Measurements from ENCODE around the gene GNAQ. TPM values are rescaled to one million over a fixed set of nuclear protein-coding genes. Genes with fewer than 3 reads are reported as not detected.

The GNAQ gene
- polyA plus RNA-seq, 3 donors from 2014 or later: 4.5 to 7.4 (median 5.1) TPM

DNA sequence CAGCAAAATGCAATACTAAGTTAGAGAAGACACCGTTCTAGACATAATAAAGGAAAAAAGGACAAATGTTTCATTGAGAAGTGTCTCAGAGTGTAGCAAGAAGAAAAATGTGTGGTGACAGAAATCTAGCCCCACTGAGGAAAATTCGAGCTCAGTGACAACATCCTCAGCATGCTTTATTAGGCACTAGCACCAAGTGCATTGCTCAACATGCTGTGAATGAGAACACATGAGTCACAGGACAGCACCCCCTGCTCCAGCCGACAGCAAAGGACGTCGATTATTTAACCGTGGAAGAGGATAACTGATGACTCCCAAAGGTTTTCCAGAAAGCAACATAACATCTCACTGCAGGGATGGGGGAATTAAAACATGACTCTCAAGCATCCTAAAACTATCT lies 182.7 kb downstream of the GNAQ start:
- Mint-ChIP-seq H3K36me3 (no peaks in the 10 kb centered on the region), H3K9me3 (no peaks in the 10 kb centered on the region), H3K27me3 (ENCODE audit: low read depth in 3 of 3) (no peaks in the 10 kb centered on the region), H3K27ac (no peak overlapping the region), H3K4me3 (no peak overlapping the region), H3K4me1 (peaks cover 17 to 41% of the 10 kb centered on the region in 2 donors)
- DNase-seq: no peak

DNA sequence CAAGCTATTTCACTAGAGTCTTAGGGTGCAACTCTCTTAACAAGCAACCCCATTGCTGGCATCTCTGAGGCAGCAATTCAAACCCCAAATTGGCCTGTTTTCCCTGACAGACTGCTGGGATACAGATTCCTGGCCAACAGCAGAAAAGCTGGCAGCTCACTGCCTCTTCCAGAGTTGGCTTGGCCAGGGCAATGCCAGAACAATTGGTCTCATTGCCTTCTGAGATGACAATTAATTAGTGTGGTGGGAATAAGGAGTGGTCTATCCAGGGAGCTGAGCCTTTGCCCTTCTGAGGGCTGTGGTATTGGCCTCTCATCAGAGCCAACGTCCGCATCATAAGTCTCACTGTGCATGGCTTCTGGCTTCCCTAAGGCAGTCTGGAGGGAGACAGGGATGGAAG lies 183.2 kb downstream of the GNAQ start:
- no peaks in the 10 kb centered on the region for H3K36me3 Mint-ChIP-seq
- DNase-seq: no peak
- no peaks in the 10 kb centered on the region for H3K9me3 Mint-ChIP-seq
- no peak overlapping the region for H3K4me3 Mint-ChIP-seq
- H3K27ac Mint-ChIP-seq: no peak overlapping the region
- H3K27me3 Mint-ChIP-seq (ENCODE audit: low read depth in 3 of 3): no peaks in the 10 kb centered on the region
- peaks cover 17 to 38% of the 10 kb centered on the region in 2 donors for H3K4me1 Mint-ChIP-seq

DNA sequence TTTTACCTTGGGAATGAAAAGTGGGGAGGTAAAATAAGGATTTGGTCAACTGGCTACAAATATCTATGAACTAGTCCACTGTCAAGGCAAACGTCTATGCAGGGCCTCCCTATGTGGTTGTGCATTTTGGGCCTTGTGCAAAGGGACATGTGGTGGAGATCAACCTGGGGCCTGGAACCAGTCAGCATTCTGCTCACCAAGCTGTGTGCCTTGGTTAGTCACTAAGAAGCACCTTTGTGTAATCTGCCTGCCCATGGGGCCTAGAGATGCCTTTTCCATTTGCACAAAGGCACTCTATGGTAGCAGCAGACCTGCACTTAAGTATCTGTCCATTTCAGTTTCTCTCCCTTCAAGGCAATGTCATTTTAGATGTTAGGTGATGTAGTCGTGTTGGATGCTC lies 184.0 kb downstream of the GNAQ start:
- Mint-ChIP-seq H3K27me3 (ENCODE audit: low read depth in 3 of 3) (no peaks in the 10 kb centered on the region), H3K27ac (peak overlapping the region in 1 of 6 donors; percentile 23), H3K4me3 (no peak overlapping the region), H3K36me3 (no peaks in the 10 kb centered on the region), H3K4me1 (peaks cover 17 to 38% of the 10 kb centered on the region in 2 donors), H3K9me3 (no peaks in the 10 kb centered on the region)
- no peak for DNase-seq

DNA sequence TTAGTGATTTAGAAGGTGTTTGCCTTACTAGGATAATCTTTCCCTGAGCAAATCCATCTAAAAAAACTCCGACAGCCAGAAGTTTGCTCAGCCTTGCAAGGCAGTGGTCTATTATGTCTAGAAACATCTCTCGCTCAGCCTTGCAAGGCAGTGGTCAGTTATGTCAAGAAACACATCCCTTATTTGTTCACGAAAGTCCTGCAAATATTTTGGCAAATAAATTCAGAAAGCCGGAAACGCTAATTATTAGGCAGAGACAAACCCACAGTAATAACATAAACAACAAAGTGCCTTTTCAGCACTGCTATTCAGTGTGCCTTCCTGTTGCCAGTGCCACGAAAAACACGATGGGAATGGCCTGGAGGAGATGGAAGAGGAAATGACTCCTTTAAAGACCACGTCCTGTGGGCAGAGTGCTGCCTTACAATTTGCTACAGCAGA lies 184.5 kb downstream of the GNAQ start:
- Mint-ChIP-seq H3K4me1 (peaks cover 17 to 38% of the 10 kb centered on the region in 2 donors), H3K9me3 (no peaks in the 10 kb centered on the region), H3K27ac (no peak overlapping the region), H3K4me3 (no peak overlapping the region), H3K27me3 (ENCODE audit: low read depth in 3 of 3) (no peaks in the 10 kb centered on the region), H3K36me3 (no peaks in the 10 kb centered on the region)
- DNase-seq: no peak

DNA sequence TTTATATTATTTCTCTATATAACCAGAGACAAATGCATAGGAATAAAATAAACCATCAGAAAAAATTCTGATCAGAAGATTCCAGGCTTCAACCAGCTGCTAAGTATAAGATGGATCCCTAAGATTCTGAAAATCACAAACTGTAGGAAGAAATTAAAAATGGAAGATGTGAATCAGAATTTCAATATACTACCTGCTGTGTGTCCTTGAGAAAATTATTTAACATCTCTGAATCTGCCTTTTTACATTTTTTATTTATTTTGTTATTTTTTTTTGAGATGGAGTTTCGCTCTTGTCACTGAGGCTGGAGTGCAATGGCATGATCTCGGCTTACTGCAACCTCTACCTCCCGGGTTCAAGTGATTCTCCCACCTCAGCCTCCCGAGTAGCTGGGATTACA lies 187.2 kb downstream of the GNAQ start:
- no peaks in the 10 kb centered on the region for H3K9me3 Mint-ChIP-seq
- H3K4me3 Mint-ChIP-seq: no peak overlapping the region
- no peak for DNase-seq
- peaks cover 0 to 4% (median 0%) of the 10 kb centered on the region in 3 donors for H3K27me3 Mint-ChIP-seq (ENCODE audit: low read depth in 3 of 3)
- no peak overlapping the region for H3K27ac Mint-ChIP-seq
- H3K4me1 Mint-ChIP-seq: peaks cover 16 to 43% of the 10 kb centered on the region in 2 donors
- no peaks in the 10 kb centered on the region for H3K36me3 Mint-ChIP-seq

DNA sequence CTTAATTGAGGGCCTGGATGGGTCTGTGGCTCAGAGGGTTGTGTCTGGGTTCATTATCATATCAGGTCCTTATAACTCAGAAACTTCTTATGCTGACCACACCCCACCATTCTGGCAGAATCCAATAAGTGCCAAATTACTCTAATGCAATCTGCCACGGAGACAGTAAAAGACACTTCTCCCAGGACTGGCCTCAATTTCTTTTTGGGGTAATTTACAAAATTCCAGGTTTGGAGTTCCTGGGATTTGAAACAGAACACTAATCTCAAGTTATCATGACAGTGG lies 187.8 kb downstream of the GNAQ start:
- Mint-ChIP-seq H3K27me3 (ENCODE audit: low read depth in 3 of 3) (peaks cover 0 to 5% (median 0%) of the 10 kb centered on the region in 3 donors), H3K27ac (no peak overlapping the region), H3K36me3 (no peaks in the 10 kb centered on the region), H3K9me3 (no peaks in the 10 kb centered on the region), H3K4me3 (no peak overlapping the region), H3K4me1 (peaks cover 14 to 40% of the 10 kb centered on the region in 2 donors)
- DNase-seq: no peak

DNA sequence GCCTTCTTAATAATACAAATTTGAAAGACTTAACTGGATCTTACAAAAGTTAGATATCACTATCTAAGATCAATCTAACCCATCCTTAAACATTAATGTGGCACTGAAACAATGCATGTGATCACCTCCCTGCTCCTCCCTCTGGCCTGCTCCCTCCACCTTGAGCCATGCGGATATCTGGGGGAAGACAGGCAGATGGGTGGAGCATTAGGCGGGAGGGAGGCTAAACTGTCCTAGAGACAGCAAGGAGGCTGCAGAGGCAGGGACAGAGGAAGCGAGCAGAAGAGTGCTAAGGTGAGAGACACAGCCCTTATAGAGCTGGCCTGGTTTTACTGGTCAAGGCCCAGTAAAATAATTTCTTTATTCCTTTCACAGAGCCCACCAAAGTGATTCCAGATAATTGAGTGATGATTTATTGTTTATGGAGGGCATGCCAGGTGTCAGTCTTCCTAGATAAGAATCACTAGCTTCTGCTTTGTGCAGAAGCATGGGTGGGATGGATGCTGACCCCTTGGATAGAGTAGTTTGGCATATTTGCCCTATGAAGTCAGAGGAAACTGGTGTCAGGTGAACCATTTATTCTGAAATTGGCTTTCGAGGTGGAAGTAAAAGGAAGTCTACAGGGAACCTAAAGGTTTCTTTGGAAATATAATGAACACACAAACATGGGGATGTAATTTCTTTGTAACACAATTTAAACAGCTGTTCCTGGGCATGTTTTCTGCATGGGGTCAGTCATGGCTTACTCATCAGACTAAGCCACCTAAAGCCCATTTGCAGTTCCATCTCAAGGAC lies 188.3 kb downstream of the GNAQ start:
- H3K4me3 Mint-ChIP-seq: no peak overlapping the region
- DNase-seq: no peak
- peaks cover 11 to 35% of the 10 kb centered on the region in 2 donors for H3K4me1 Mint-ChIP-seq
- H3K9me3 Mint-ChIP-seq: no peaks in the 10 kb centered on the region
- H3K27ac Mint-ChIP-seq: no peak overlapping the region
- H3K27me3 Mint-ChIP-seq (ENCODE audit: low read depth in 3 of 3): peaks cover 0 to 5% (median 0%) of the 10 kb centered on the region in 3 donors
- no peaks in the 10 kb centered on the region for H3K36me3 Mint-ChIP-seq

DNA sequence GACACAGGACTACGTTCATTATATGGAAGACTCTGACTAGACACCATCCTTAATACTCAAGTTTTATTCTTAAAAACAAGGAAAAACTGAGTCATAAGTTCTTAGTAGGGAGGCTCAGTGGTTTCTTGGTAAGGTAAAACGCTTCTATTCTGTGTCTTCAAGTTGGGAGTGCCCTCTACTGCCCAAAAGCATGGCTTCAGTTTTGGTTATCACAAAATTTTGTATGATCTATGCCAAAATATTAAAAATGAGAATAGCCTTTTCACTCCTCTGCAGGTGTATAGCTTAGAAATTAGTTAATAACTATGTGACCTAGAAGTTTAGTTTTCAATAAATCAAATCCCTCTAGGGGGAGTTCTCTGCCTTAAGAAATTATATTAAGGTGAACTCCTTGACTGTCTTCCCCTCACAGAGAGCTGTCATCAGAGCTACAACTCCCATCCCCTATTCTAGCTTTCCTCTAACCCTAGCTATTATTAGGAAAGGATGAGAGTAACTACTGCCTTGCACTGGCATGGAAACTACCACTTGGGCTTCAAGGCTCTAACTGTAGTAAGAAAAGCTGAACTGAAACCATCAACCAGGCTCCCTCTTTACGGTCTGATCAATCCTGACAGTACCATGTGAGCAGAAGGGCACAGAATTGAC lies 189.7 kb downstream of the GNAQ start:
- Mint-ChIP-seq H3K4me3 (no peak overlapping the region), H3K27me3 (ENCODE audit: low read depth in 3 of 3) (peaks cover 0 to 5% (median 0%) of the 10 kb centered on the region in 3 donors), H3K27ac (no peak overlapping the region), H3K4me1 (peaks cover 0 to 21% of the 10 kb centered on the region in 2 donors), H3K9me3 (no peaks in the 10 kb centered on the region), H3K36me3 (no peaks in the 10 kb centered on the region)
- DNase-seq: no peak

DNA sequence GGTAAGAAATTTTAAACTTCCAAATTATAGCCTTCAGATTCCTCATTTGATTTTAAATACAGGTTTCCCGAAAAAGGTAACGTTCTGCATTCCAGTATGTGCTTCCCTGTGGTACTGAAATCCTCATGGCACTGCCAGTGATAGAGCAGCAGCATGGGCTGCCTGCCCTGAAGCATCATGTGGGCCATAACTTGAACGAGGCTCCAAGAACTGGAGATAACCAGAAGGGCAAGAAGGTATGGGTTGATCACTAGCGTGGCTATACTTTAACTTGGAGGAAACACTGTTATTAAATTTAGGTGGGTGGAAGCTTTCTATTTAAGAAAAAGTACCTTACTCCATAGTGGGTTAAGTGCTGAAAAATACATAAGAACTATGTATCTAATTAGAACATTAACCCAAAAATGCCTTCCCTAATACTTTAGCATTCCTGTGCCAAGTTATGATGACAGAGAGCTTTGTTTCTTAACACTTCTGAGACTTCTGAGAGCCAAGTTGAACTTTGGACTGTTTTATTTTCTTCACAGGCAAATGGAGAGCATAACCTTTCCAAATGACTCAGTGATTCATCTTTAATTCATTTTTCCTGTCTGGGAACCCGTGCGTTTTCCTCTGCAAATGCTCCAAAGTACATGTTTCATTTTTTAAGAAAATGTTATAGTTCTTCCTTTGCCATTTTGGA lies 192.0 kb downstream of the GNAQ start:
- DNase-seq: no peak
- no peaks in the 10 kb centered on the region for H3K36me3 Mint-ChIP-seq
- H3K4me1 Mint-ChIP-seq: peaks cover 0 to 4% of the 10 kb centered on the region in 2 donors
- H3K27me3 Mint-ChIP-seq (ENCODE audit: low read depth in 3 of 3): peaks cover 0 to 5% (median 0%) of the 10 kb centered on the region in 3 donors
- no peaks in the 10 kb centered on the region for H3K9me3 Mint-ChIP-seq
- no peak overlapping the region for H3K27ac Mint-ChIP-seq
- no peak overlapping the region for H3K4me3 Mint-ChIP-seq

DNA sequence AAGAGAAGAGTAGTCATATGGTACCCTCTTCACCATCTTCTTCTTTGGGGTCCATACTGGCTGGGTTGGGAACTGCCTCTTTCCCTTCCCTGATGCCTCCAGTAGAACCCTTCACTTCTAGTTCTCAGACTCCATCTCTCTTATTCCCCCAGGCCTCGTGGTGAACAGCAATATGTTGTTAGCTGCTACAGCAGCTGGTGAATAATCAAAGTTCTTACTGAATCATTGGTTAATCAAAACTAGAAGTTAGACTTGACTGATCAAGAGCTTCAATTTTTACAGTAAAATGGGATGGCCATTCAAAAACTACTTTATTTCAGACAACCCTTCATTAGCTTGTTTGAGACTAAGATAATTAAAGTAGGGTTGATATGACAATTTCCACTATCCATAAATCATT lies 192.6 kb downstream of the GNAQ start:
- peaks cover 0 to 5% (median 0%) of the 10 kb centered on the region in 3 donors for H3K27me3 Mint-ChIP-seq (ENCODE audit: low read depth in 3 of 3)
- H3K4me1 Mint-ChIP-seq: peaks cover 0 to 4% of the 10 kb centered on the region in 2 donors
- DNase-seq: no peak
- H3K27ac Mint-ChIP-seq: no peak overlapping the region
- no peak overlapping the region for H3K4me3 Mint-ChIP-seq
- H3K36me3 Mint-ChIP-seq: no peaks in the 10 kb centered on the region
- H3K9me3 Mint-ChIP-seq: no peaks in the 10 kb centered on the region

DNA sequence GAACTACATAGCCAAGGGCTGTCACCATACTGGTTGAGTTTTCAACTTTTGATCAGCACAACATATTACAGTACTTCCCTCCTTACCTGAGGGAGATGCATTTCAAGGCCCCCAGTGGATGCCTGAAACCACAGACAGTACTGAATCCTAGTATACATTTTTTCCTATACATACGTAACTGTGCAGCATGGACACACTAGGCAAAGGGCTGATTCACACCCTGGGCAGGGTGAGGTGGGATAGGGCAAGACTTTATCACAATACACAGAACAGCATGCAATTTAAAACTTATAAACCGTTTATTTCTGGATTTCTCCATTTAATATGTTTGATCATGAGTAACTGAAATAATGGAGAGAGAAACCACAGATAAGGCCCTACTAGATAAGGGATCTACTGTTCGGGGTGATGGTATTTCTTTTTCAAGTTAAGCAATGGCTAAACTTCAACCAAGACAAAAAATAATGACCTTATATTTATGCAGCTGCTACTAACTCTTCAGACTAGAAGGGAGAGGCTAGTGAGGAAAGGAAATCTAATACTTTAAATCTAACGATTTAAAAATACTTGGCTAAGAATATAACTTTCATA lies 196.6 kb downstream of the GNAQ start:
- Mint-ChIP-seq H3K9me3 (no peaks in the 10 kb centered on the region), H3K27ac (no peak overlapping the region), H3K4me1 (peaks cover 24 to 28% of the 10 kb centered on the region in 2 donors), H3K27me3 (ENCODE audit: low read depth in 3 of 3) (peaks cover 0 to 9% (median 8%) of the 10 kb centered on the region in 3 donors), H3K4me3 (no peak overlapping the region), H3K36me3 (no peaks in the 10 kb centered on the region)
- DNase-seq: no peak

DNA sequence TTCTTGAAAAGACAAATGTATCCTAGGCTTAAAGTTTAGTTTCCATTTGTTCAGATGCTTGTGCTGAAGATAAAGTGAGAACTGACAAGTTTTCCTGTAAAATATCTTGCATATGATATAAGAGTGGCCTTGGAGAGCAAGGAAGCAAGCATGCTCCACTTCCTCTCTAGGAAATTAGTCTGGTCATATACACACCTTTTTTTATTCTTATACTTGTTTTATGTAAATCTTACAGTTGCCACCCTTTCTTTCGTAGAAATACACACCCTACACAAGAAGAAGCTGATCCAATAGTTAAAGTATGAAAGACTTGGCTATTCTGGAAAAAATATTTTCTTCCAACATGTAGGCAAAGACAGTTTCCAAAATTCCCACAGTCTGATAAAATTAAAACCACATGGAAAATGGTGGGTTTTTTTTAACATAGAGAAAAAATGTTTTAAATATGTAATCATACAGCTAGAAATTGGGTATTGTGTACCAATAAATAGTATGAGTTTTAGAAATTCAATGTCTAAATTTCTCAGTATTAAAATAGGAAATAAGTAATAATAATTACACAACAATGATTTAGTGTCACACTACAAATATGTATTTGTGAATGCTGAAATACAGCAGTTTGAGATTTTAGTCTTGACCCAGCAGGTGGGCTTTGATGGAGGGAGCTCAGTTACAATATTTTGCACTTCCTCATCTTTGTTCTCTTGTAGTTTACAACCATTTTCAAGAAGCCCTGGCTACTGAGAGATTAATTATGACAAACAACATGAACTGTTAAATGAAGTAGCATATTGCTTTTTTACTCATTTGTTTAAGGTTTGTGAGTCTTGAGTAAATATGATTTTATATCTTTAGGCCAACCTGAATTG lies 197.8 kb downstream of the GNAQ start:
- DNase-seq: no peak
- Mint-ChIP-seq H3K4me1 (peaks cover 35 to 40% of the 10 kb centered on the region in 2 donors), H3K27me3 (ENCODE audit: low read depth in 3 of 3) (peaks cover 0 to 11% (median 4%) of the 10 kb centered on the region in 3 donors), H3K9me3 (no peaks in the 10 kb centered on the region), H3K27ac (no peak overlapping the region), H3K36me3 (no peaks in the 10 kb centered on the region), H3K4me3 (no peak overlapping the region)

DNA sequence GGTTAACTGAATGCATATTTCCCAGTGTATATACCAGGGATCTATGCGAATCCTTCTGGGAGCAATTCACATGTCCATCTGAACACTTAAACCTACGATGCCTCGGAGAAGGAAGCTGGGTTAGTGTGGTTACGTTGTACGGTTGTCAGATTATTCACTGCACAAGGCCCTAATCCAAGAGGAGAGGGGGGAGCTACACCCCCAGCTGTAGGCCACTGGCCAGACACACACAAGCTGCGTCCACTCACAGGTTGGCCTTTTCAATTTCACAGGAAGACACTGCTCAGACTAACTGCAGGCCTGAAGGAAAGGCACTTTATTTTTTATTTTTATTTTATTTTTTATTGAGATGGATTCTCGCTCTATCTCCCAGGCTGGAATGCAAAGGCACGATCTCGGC lies 199.0 kb downstream of the GNAQ start:
- Mint-ChIP-seq H3K4me1 (peaks cover 46 to 51% of the 10 kb centered on the region in 2 donors), H3K27me3 (ENCODE audit: low read depth in 3 of 3) (peaks cover 0 to 19% (median 9%) of the 10 kb centered on the region in 3 donors), H3K4me3 (no peak overlapping the region), H3K36me3 (no peaks in the 10 kb centered on the region), H3K9me3 (no peaks in the 10 kb centered on the region), H3K27ac (no peak overlapping the region)
- DNase-seq: no peak

All from immature natural killer cell (primary cell).